A549 treated with AZD2906 at 1 μM for 4 hours (cell line): ENCODE measurements around the gene PLCD3. TPM values are rescaled to one million over a fixed set of nuclear protein-coding genes. Genes with fewer than 3 reads are reported as not detected.

Experiments
- total RNA-seq: library from RNA; stranded (reverse); fragments of 200-300 nt; extraction: Qiagen RNA extraction; gene quantifications from 5 replicates; pipeline ENCODE4 v1.2.3, GENCODE V29; 2022

Gene PLCD3
- 126 to 190 TPM (median 170 TPM) in 5 replicates for total RNA-seq

GRCh38 chr17:45132320-45132571 is at the start of gene PLCD3:
Gene PLCD3 (minus strand): TSS chr17:45132515. CDS start chr17:45132410, 105 bp downstream.

GRCh38 chr17:45161288-45162024 is 29.1 kb upstream of the PLCD3 start, which contains the start of gene HEXIM2:
Gene HEXIM2 (plus strand): TSS chr17:45161875. CDS start chr17:45162794, 919 bp downstream.

GRCh38 chr17:45148183-45149036 is 16.1 kb upstream of the PLCD3 start, which contains the start of gene HEXIM1:
Gene HEXIM1 (plus strand): TSS chr17:45148475. CDS start chr17:45149191, 716 bp downstream.

GRCh38 chr17:45135192-45135977 is 3.1 kb upstream of the PLCD3 start, which contains the start of gene ACBD4:
Gene ACBD4 (plus strand): TSS chr17:45135687. CDS start chr17:45136145, 458 bp downstream.

GRCh38 chr17:45060797-45061605 is 71.3 kb downstream of the PLCD3 start, which contains the start of gene NMT1:
Gene NMT1 (plus strand): TSS chr17:45061317. CDS start chr17:45061330, 13 bp downstream.

Other genes starting within 250 kb of the PLCD3 start
- gene EFTUD2, start 233.1 kb downstream of the PLCD3 start, total RNA-seq = 127 to 175 TPM (median 138 TPM) in 5 replicates
- gene GFAP, start 217.0 kb downstream of the PLCD3 start, total RNA-seq = 0.36 to 0.66 TPM (median 0.57 TPM) in 5 replicates
- 30.5 to 38.1 TPM (median 36.8 TPM) in 5 replicates for gene KIF18B, start 184.7 kb downstream of the PLCD3 start, total RNA-seq
- gene C1QL1, start 164.2 kb downstream of the PLCD3 start, total RNA-seq = 15.1 to 35.0 TPM (median 30.3 TPM) in 5 replicates
- 16.2 to 19.9 TPM (median 16.7 TPM) in 5 replicates for gene DCAKD, start 80.9 kb downstream of the PLCD3 start, total RNA-seq
- gene NMT1, start 71.2 kb downstream of the PLCD3 start, total RNA-seq = 147 to 397 TPM (median 154 TPM) in 5 replicates
- 6.4 to 7.7 TPM (median 7.5 TPM) in 5 replicates for gene ACBD4, start 3.2 kb upstream of the PLCD3 start, total RNA-seq
- gene HEXIM1, start 16.0 kb upstream of the PLCD3 start, total RNA-seq = 38.3 to 50.5 TPM (median 45.4 TPM) in 5 replicates
- 13.0 to 18.2 TPM (median 14.8 TPM) in 5 replicates for gene HEXIM2, start 29.4 kb upstream of the PLCD3 start, total RNA-seq
- gene FMNL1, start 89.4 kb upstream of the PLCD3 start, total RNA-seq = 25.4 to 32.3 TPM (median 31.9 TPM) in 5 replicates
- 0.08 to 0.15 TPM (median 0.11 TPM) in 4 of 5 replicates, not detected in the other for gene SPATA32, start 129.6 kb upstream of the PLCD3 start, total RNA-seq
- 30.5 to 49.2 TPM (median 37.2 TPM) in 5 replicates for gene MAP3K14, start 184.5 kb upstream of the PLCD3 start, total RNA-seq